GM21526 (cell line): ENCODE results near the gene SCN9A.
"Not testable (repeated sequence)": the region's sequence is repeated elsewhere in the genome, so short reads cannot be mapped to it uniquely, and the experiment has no call there.

Source experiments
- ATAC-seq: cut with Tn5 transposase; IDR thresholded peaks from one replicate; pipeline ENCODE4 v1.9.1; 2021; ENCODE audit warnings: moderate library complexity; ENCODE audit not compliant: unreplicated experiment, low FRiP score

SCN9A gene

GRCh38 chr2:166376488-166376828 lies 714 bp upstream of the SCN9A start:
- ATAC-seq: peak; percentile 7

- ATAC-seq: peak; percentile 43
Measured at GRCh38 chr2:166375195-166375735, 479 bp downstream of the SCN9A start.

- ATAC-seq: no peak
Measured at GRCh38 chr2:166373951-166374350, 1.8 kb downstream of the SCN9A start.

- no peak for ATAC-seq
Measured at GRCh38 chr2:166373539-166373938, 2.2 kb downstream of the SCN9A start.

- ATAC-seq: no peak
Measured at GRCh38 chr2:166373105-166373504, 2.6 kb downstream of the SCN9A start.

GRCh38 chr2:166372046-166372445 lies 3.7 kb downstream of the SCN9A start:
- ATAC-seq: no peak

- no peak for ATAC-seq
Measured at GRCh38 chr2:166365803-166366420, 9.8 kb downstream of the SCN9A start.

- ATAC-seq: no peak
Measured at GRCh38 chr2:166365239-166365638, 10.5 kb downstream of the SCN9A start.

GRCh38 chr2:166364476-166365161 lies 11.1 kb downstream of the SCN9A start:
- no peak for ATAC-seq

- peak; percentile 71 for ATAC-seq
Measured at GRCh38 chr2:166361351-166362153, 14.2 kb downstream of the SCN9A start.

GRCh38 chr2:166360906-166361305 lies 14.8 kb downstream of the SCN9A start:
- no peak for ATAC-seq

- ATAC-seq: no peak
Measured at GRCh38 chr2:166360426-166360825, 15.3 kb downstream of the SCN9A start.

- ATAC-seq: not testable (repeated sequence)
Measured at GRCh38 chr2:166357950-166358321, 17.8 kb downstream of the SCN9A start.

GRCh38 chr2:166357068-166357949 lies 18.4 kb downstream of the SCN9A start:
- no peak for ATAC-seq

- ATAC-seq: no peak
Measured at GRCh38 chr2:166351319-166351718, 24.4 kb downstream of the SCN9A start.

- no peak for ATAC-seq
Measured at GRCh38 chr2:166350525-166350924, 25.2 kb downstream of the SCN9A start.

- ATAC-seq: no peak
Measured at GRCh38 chr2:166344286-166345113, 31.2 kb downstream of the SCN9A start.

- ATAC-seq: no peak
Measured at GRCh38 chr2:166343467-166343866, 32.3 kb downstream of the SCN9A start.

- no peak for ATAC-seq
Measured at GRCh38 chr2:166341426-166341825, 34.3 kb downstream of the SCN9A start.
